NB4 (cell line): Measurements from ENCODE around the gene SENP8.

Experiments used
- DNase-seq: peaks from one replicate; pipeline ENCODE4 v3.0.0; 2010; ENCODE audit warnings: low read depth
- H3K4me3 ChIP-seq: one replicate; pipeline ENCODE4 v1.5.1; 2011; ENCODE audit warnings: mild to moderate bottlenecking, low read depth, low read length, moderate library complexity
- MYC ChIP-seq: IDR thresholded peaks from 2 replicates; pipeline ENCODE4 v1.6.1; 2011; ENCODE audit warnings: low read depth, low read length
- POLR2A ChIP-seq: IDR thresholded peaks from 2 replicates; pipeline ENCODE4 v1.6.1; 2011; ENCODE audit warnings: mild to moderate bottlenecking; ENCODE audit not compliant: insufficient read length; ENCODE audit errors: extremely low read depth
- TF ChIP-seq, protein P1 (sequence below): IDR thresholded peaks from one replicate; pipeline ENCODE4 v1.5.1; 2012; ENCODE audit warnings: low read depth, low read length
- TF ChIP-seq, protein P2 (sequence below): IDR thresholded peaks from 2 replicates; pipeline ENCODE4 v1.6.1; 2011; ENCODE audit warnings: low read depth, low read length

The SENP8 gene

DNA sequence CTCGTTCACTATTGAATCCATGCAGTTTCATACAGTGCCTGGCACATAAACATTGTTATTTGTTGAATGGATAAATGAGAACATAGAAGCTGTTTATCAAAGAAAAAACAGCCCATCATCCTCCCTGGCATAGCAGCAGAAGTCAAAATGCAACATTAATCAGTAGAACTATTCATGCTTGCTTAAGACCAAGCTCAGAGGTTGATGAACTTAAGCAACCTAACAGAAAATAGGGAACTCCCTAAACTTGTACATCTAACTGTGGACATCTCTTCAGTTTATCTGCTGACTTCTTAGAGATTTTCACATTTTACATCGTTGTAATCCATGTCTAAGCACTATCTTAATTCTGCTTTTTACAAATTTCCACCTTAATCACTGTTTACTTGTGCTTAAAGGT, 29.2 kb downstream of the SENP8 start:
- DNase-seq, result no peak
- TF ChIP-seq, protein P1, sequence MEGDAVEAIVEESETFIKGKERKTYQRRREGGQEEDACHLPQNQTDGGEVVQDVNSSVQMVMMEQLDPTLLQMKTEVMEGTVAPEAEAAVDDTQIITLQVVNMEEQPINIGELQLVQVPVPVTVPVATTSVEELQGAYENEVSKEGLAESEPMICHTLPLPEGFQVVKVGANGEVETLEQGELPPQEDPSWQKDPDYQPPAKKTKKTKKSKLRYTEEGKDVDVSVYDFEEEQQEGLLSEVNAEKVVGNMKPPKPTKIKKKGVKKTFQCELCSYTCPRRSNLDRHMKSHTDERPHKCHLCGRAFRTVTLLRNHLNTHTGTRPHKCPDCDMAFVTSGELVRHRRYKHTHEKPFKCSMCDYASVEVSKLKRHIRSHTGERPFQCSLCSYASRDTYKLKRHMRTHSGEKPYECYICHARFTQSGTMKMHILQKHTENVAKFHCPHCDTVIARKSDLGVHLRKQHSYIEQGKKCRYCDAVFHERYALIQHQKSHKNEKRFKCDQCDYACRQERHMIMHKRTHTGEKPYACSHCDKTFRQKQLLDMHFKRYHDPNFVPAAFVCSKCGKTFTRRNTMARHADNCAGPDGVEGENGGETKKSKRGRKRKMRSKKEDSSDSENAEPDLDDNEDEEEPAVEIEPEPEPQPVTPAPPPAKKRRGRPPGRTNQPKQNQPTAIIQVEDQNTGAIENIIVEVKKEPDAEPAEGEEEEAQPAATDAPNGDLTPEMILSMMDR, result no peak
- TF ChIP-seq POLR2A (no peak), MYC (no peak)
- TF ChIP-seq, protein P2, sequence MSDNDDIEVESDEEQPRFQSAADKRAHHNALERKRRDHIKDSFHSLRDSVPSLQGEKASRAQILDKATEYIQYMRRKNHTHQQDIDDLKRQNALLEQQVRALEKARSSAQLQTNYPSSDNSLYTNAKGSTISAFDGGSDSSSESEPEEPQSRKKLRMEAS, result no peak

GRCh38 chr15:72153269-72154000, 35.2 kb downstream of the SENP8 start:
- no peak overlapping the region for H3K4me3 ChIP-seq
- TF ChIP-seq, protein P1, result no peak
- no peak for TF ChIP-seq MYC
- TF ChIP-seq POLR2A, result no peak
- TF ChIP-seq, protein P2, result no peak
- DNase-seq, result no peak

More for the DNA sequence above, 29.2 kb downstream of the SENP8 start:
- no peak overlapping the region for H3K4me3 ChIP-seq

DNA sequence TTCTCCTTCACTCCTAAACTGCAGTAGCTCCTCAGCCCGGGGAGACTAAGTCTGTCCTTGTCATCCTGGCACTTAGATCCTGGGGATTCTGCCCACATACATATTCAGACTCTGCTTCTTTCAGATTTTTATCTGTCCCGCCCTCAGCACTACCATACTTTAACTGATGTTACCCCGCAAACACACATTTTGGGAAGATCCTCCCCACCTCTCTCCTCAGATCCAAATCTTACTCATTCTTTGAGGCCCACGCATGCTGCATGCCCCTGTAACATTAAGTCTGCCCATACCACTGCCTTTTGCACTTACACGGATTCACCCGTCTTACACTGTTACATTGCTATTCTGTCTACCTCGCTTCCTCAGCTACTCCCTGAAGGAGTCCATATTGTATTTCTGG, 36.1 kb downstream of the SENP8 start:
- TF ChIP-seq POLR2A (no peak), MYC (no peak)
- TF ChIP-seq, protein P2, result no peak
- TF ChIP-seq, protein P1, result no peak
- H3K4me3 ChIP-seq, result no peak overlapping the region
- no peak for DNase-seq

GRCh38 chr15:72155003-72155621, 36.9 kb downstream of the SENP8 start:
- no peak for DNase-seq
- no peak overlapping the region for H3K4me3 ChIP-seq
- TF ChIP-seq POLR2A (no peak), MYC (no peak)
- TF ChIP-seq, protein P2, result no peak
- TF ChIP-seq, protein P1, result no peak

GRCh38 chr15:72155635-72156616, 37.7 kb downstream of the SENP8 start:
- no peak overlapping the region for H3K4me3 ChIP-seq
- TF ChIP-seq, protein P1, result peak; percentile 96
- TF ChIP-seq, protein P2, result no peak
- TF ChIP-seq POLR2A, result no peak
- DNase-seq, result peak; percentile 78
